Mesothelial cell of epicardium (in vitro differentiated cells): ENCODE results near the gene B3GNT2. TPM values are rescaled to one million over a fixed set of nuclear protein-coding genes. Genes with fewer than 3 reads are reported as not detected.

Experiments
- DNase-seq, 2 experiments: peaks; one replicate each; pipeline ENCODE4 v3.0.0; 2021; ENCODE audit warnings: low spot score in 2 of 2; ENCODE audit not compliant: unreplicated experiment in 2 of 2
- H3K27ac Mint-ChIP-seq: 2 replicates; pipeline ENCODE4 v1.8.0; 2021; ENCODE audit warnings: mixed read lengths
- H3K27me3 Mint-ChIP-seq: 2 replicates; pipeline ENCODE4 v1.8.0; 2021; ENCODE audit warnings: low read depth, mixed read lengths
- H3K36me3 Mint-ChIP-seq: 2 replicates; pipeline ENCODE4 v1.8.0; 2021; ENCODE audit warnings: mixed read lengths
- H3K4me1 Mint-ChIP-seq: 2 replicates; pipeline ENCODE4 v1.8.0; 2021; ENCODE audit warnings: mixed read lengths
- H3K4me3 Mint-ChIP-seq: 2 replicates; pipeline ENCODE4 v1.8.0; 2021; ENCODE audit warnings: mild to moderate bottlenecking, moderate library complexity, mixed read lengths
- H3K9me3 Mint-ChIP-seq: 2 replicates; pipeline ENCODE4 v1.8.0; 2021; ENCODE audit warnings: mixed read lengths
- total RNA-seq: library from RNA; stranded (reverse); gene quantifications from 3 replicates; pipeline ENCODE4 v1.2.1, GENCODE V29; 2021
- TF ChIP-seq, protein P1 (sequence below): fragments of 200-600 bp; sonication (generic); IDR thresholded peaks from one replicate; pipeline ENCODE4 v1.5.0; 2021; ENCODE audit warnings: antibody characterized with exemption; ENCODE audit not compliant: unreplicated experiment

The B3GNT2 gene
- total RNA-seq, 1 donor from 2014 or later = 24.8 TPM

DNA sequence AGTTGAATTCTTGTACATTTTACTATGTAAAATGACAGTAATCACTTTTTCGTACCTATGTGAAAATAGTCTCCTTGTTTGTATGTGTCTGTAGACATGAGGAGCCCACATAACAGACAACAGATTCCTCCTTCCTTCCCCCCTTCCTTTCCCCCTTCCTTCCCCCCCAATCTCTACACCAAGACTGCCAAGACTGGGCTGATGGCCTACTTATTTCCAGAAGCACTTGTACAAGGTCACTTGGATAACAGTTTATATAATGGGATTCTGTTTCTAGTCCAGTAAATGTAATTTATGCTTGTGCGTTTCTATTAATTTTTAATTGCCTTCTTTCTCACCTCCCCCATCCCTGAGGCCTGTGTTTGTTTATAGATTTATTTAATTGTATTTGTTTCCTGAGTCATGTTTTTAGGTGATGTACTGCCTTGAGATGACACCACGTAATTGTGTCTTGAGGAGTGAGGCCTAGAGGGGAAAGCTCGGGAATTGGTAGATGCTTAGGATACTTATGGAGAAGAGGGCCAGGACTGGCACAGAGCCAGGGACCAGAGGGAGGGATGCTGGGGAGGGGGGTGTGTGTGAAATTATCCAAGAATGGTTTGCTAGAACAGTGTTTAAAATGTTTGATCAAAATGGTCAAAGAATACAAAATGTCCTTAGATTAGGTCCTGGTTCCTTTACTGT lies 12.3 kb downstream of the B3GNT2 start:
- peak overlapping the region; percentile 23 for H3K27ac Mint-ChIP-seq
- H3K4me1 Mint-ChIP-seq = peaks cover 10% of the 10 kb centered on the region
- H3K9me3 Mint-ChIP-seq = peaks cover 14% of the 10 kb centered on the region
- H3K36me3 Mint-ChIP-seq = peaks cover 18% of the 10 kb centered on the region
- no peak for DNase-seq
- no peak overlapping the region for H3K4me3 Mint-ChIP-seq
- TF ChIP-seq, protein P1, sequence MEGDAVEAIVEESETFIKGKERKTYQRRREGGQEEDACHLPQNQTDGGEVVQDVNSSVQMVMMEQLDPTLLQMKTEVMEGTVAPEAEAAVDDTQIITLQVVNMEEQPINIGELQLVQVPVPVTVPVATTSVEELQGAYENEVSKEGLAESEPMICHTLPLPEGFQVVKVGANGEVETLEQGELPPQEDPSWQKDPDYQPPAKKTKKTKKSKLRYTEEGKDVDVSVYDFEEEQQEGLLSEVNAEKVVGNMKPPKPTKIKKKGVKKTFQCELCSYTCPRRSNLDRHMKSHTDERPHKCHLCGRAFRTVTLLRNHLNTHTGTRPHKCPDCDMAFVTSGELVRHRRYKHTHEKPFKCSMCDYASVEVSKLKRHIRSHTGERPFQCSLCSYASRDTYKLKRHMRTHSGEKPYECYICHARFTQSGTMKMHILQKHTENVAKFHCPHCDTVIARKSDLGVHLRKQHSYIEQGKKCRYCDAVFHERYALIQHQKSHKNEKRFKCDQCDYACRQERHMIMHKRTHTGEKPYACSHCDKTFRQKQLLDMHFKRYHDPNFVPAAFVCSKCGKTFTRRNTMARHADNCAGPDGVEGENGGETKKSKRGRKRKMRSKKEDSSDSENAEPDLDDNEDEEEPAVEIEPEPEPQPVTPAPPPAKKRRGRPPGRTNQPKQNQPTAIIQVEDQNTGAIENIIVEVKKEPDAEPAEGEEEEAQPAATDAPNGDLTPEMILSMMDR = no peak
- H3K27me3 Mint-ChIP-seq = no peaks in the 10 kb centered on the region

DNA sequence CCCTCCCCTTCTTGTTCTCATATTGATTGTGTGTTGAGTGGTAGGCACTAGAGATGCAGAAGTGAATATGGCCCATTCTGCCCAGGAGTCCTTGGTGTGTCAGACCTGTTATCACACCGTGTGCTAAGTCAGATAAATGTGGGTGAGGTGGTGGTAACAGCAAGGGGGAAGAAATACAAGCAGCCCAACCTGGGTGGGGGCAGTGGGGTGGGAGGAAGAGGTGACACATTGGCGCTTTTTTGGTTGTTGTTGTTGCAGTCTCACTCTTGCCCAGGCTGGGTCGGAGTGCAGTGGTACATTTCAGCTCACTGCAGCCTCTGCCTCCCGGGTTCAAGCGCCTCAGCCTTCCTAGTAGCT lies 12.8 kb downstream of the B3GNT2 start:
- H3K27me3 Mint-ChIP-seq = no peaks in the 10 kb centered on the region
- no peak overlapping the region for H3K4me3 Mint-ChIP-seq
- peaks cover 10% of the 10 kb centered on the region for H3K4me1 Mint-ChIP-seq
- DNase-seq = no peak
- peaks cover 18% of the 10 kb centered on the region for H3K36me3 Mint-ChIP-seq
- H3K27ac Mint-ChIP-seq = no peak overlapping the region
- peaks cover 14% of the 10 kb centered on the region for H3K9me3 Mint-ChIP-seq
- TF ChIP-seq, protein P1 = no peak

DNA sequence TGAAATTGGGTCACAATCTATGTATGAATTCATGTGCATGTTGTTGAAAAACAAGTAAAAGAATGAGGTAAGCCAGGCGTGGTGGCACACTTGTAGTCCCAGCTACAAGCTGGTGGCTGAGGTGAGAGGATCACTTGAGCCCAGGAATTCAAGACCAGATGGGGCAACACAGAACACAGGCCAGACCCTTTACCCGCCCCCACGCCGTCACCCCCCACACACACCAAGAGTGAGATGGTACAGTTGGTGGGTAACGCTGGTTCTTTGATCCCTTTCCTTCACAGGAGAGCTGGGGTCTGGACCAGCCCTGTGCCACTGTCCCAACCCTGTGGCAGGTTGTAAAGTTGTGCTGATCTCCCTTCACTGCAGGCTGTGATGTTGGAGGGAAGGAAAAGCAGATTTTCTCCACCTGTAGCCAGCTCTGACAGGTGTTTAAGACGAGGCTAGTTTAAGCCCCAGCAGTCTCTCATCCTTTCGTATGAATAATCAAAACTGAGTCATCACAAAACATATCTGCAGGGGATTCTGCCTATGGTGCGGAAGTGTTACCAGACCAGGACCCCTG lies 13.6 kb downstream of the B3GNT2 start:
- TF ChIP-seq, protein P1 = no peak
- Mint-ChIP-seq H3K27me3 (no peaks in the 10 kb centered on the region), H3K4me3 (no peak overlapping the region), H3K4me1 (peaks cover 17% of the 10 kb centered on the region), H3K27ac (no peak overlapping the region), H3K9me3 (peaks cover 14% of the 10 kb centered on the region), H3K36me3 (peaks cover 18% of the 10 kb centered on the region)
- no peak for DNase-seq

DNA sequence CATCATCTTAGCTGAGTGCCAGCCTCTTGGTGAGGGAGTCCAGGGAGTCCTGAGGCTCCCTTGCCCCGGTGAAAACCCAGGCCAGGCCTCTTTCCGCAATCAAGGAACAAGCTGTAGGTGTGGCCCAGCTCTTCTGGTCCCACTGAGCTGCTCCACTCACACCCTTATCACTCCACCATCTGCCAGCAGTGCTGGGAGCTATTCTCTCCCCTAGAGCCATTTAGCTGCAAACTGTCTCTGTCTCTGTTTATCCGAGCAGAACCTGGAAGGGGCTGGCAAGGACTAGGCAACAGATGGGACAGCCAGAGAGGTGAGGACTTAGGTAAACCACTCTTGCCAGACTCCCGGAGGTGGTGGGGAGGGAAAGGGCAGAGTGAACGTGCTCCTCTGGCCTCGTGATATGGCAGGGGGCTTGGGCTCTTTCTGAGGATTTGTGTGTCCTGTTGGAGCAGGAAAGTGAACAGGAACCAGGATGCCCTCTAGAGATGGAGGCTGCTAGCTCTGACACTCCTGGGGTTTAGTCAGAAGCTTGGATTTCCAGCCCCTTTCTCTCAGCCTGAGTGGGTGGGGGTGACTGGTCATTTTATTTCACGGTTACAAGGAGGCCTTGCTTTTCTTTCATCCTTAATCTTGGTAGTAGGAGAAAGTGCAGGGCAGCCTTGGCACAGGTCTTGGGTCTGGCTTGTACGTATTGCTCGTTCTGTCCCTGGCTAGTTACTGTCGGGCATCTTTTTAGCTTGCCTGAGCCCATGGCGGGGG lies 19.6 kb downstream of the B3GNT2 start:
- Mint-ChIP-seq H3K4me1 (peaks cover 28% of the 10 kb centered on the region), H3K9me3 (peaks cover 20% of the 10 kb centered on the region), H3K27me3 (no peaks in the 10 kb centered on the region)

DNA sequence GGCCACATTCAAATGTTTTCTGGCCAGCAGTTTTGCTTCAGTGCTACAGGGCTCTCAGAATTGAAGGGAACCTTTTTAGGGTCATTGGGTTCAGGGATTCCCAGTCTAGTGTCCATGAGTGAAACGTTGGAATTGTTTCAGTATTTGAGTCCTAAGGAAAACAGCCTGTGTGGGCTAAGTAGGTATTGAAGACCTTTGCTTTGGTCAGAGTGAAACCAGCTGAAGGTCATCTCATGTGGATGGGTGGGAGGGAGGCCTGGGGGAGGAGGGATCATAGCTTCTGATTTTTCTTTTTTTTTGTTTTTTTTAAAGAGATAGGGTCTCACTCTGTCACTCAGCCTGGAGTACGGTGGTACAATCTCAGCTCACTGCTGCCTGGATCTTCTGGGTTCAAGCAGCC lies 20.2 kb downstream of the B3GNT2 start:
- Mint-ChIP-seq H3K4me1 (peaks cover 28% of the 10 kb centered on the region), H3K27me3 (no peaks in the 10 kb centered on the region), H3K4me3 (no peak overlapping the region), H3K9me3 (peaks cover 24% of the 10 kb centered on the region), H3K36me3 (peaks cover 23% of the 10 kb centered on the region), H3K27ac (peak overlapping the region; percentile 14)
- TF ChIP-seq, protein P1 = no peak
- DNase-seq = no peak

More for the DNA sequence above, 19.6 kb downstream of the B3GNT2 start:
- DNase-seq = no peak
- peak overlapping the region; percentile 56 for H3K27ac Mint-ChIP-seq
- H3K36me3 Mint-ChIP-seq = peaks cover 23% of the 10 kb centered on the region
- TF ChIP-seq, protein P1 = no peak
- no peak overlapping the region for H3K4me3 Mint-ChIP-seq
